Osteoblast (primary cell): Measurements from ENCODE around the gene LCNL1. TPM values are rescaled to one million over a fixed set of nuclear protein-coding genes. Genes with fewer than 3 reads are reported as not detected.

Experiments used
- DNase-seq: peaks from one replicate; pipeline ENCODE4 v3.0.0; 2011; ENCODE audit warnings: low spot score, mixed read lengths; ENCODE audit not compliant: insufficient read length; ENCODE audit errors: missing footprints
- H2AFZ ChIP-seq: 2 replicates; pipeline ENCODE4 v1.6.0; 2011; ENCODE audit warnings: mild to moderate bottlenecking, low read length
- H3K27ac ChIP-seq: 2 replicates; pipeline ENCODE4 v1.5.1; 2011; ENCODE audit warnings: mild to moderate bottlenecking, low read depth, low read length, moderate library complexity
- H3K27me3 ChIP-seq: 2 replicates; pipeline ENCODE4 v1.6.0; 2012; ENCODE audit warnings: mild to moderate bottlenecking, control low read depth, inconsistent platforms, low read length, moderate library complexity; ENCODE audit not compliant: insufficient read depth
- H3K36me3 ChIP-seq: 2 replicates; pipeline ENCODE4 v1.5.1; 2011; ENCODE audit warnings: mild to moderate bottlenecking, low read length, control low read depth, moderate library complexity; ENCODE audit not compliant: insufficient read depth
- H3K4me1 ChIP-seq: 2 replicates; pipeline ENCODE4 v1.5.1; 2011; ENCODE audit warnings: mild to moderate bottlenecking, low read length, control low read depth, moderate library complexity; ENCODE audit not compliant: insufficient read depth
- H3K4me2 ChIP-seq: 2 replicates; pipeline ENCODE4 v1.6.0; 2011; ENCODE audit warnings: mild to moderate bottlenecking, low read length; ENCODE audit not compliant: insufficient read depth
- H3K4me3 ChIP-seq: fragments of 200-600 bp; sonication (generic); 3 replicates; pipeline ENCODE4 v1.5.1; 2012; ENCODE audit warnings: mild to moderate bottlenecking, low read length, inconsistent platforms; ENCODE audit not compliant: insufficient read depth
- H3K79me2 ChIP-seq: 2 replicates; pipeline ENCODE4 v1.6.0; 2012; ENCODE audit warnings: mild to moderate bottlenecking, low read length, control low read depth, inconsistent platforms; ENCODE audit not compliant: insufficient read depth
- H3K9me3 ChIP-seq: 2 replicates; pipeline ENCODE4 v1.5.1; 2011; ENCODE audit warnings: low read depth, low read length, control low read depth
- H4K20me1 ChIP-seq: 2 replicates; pipeline ENCODE4 v1.6.0; 2012; ENCODE audit warnings: mild to moderate bottlenecking, low read length, control low read depth; ENCODE audit not compliant: insufficient read depth
- total RNA-seq: library from RNA; depleted of rRNA; stranded (reverse); fragments of >200 nt; gene quantifications from 2 replicates; pipeline ENCODE4 v1.2.3, GENCODE V29; 2012
- TF ChIP-seq, protein P1 (sequence below): IDR thresholded peaks from 2 replicates; pipeline ENCODE4 v1.5.1; 2011; ENCODE audit warnings: mild to moderate bottlenecking, low read depth, low read length, moderate library complexity; ENCODE audit errors: extremely low read depth

Gene LCNL1
- total RNA-seq, result 4.4 and 5.4 TPM in 2 replicates

DNA sequence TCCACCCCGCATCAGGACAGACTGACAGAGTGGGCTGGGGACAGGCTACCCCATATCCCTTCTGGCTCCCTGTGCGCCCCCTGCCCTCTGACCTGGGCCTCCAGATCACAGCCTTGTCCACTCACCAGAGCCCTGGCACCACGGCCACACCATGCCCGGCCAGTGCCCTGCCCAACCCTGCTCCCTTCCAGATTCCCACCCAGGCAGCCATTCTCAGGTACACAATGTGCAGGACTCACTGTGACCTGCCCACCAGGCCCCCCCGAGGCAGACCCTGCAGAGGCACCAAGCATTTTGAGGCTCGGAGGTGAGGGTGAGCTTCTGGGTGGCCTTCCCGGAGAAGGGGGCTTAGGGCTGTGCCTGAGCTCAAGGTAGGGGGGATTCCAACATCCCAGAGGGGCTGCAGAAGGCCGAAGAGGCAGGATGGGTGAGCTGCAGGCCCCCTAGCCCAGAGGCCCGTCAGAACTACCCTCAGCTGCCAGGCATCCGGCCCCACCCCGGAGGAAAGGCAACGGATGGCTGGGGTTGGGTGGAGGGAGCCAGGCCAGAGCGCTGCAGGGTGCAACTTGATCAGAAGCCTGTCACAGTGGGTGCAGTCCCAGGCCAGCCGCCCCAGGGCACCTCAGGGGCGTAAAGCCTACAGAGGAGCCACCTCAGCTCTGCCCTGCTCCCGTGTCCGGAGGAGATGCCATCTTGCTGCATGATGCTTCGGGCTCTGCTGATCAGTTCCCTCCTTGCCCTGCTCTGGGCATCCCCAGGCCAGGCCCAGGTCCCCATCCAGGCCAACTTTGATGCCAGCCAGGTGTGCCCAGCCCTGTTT, at the start of gene LCNL1:
TSS of gene LCNL1 (plus strand) at position 762 of the 820 bp plus-strand sequence. CDS start 594 bp downstream, outside the sequence.
- Histone ChIP-seq H3K4me2 (no peak within 1 kb of the TSS), H3K4me1 (peaks cover 5% of the 10 kb centered on the region)

DNA sequence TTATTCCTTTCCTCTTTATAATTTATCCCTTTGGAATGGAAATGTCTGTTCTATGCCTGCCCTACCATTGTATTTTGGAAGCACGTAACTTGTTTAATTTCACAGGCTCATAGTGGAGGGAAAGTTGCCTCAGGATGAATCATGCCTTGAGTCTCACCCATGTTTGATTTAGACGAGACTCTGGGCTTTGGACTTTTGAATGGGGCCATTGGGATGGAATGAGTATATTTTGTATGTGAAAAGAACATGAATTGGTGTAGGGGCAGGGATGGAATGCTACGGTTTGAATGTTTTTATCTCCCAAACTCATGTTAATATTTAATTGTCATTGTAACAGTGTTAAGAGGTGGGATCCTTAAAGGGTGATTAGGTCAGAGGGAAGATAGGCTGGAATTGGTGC, 48.5 kb upstream of the LCNL1 start:
- H3K4me2 ChIP-seq, result no peak overlapping the region
- peaks cover 18% of the 10 kb centered on the region for H3K36me3 ChIP-seq
- H3K27ac ChIP-seq, result no peak overlapping the region
- no peak for DNase-seq
- no peaks in the 10 kb centered on the region for H3K27me3 ChIP-seq
- no peaks in the 10 kb centered on the region for H3K79me2 ChIP-seq
- no peak overlapping the region for H3K4me3 ChIP-seq
- TF ChIP-seq, protein P1, sequence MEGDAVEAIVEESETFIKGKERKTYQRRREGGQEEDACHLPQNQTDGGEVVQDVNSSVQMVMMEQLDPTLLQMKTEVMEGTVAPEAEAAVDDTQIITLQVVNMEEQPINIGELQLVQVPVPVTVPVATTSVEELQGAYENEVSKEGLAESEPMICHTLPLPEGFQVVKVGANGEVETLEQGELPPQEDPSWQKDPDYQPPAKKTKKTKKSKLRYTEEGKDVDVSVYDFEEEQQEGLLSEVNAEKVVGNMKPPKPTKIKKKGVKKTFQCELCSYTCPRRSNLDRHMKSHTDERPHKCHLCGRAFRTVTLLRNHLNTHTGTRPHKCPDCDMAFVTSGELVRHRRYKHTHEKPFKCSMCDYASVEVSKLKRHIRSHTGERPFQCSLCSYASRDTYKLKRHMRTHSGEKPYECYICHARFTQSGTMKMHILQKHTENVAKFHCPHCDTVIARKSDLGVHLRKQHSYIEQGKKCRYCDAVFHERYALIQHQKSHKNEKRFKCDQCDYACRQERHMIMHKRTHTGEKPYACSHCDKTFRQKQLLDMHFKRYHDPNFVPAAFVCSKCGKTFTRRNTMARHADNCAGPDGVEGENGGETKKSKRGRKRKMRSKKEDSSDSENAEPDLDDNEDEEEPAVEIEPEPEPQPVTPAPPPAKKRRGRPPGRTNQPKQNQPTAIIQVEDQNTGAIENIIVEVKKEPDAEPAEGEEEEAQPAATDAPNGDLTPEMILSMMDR, result no peak
- no peak overlapping the region for H2AFZ ChIP-seq
- no peaks in the 10 kb centered on the region for H3K4me1 ChIP-seq
- no peaks in the 10 kb centered on the region for H4K20me1 ChIP-seq
- H3K9me3 ChIP-seq, result no peaks in the 10 kb centered on the region

More for the DNA sequence above, at the start of gene LCNL1:
- Histone ChIP-seq H3K36me3 (no peaks in the 10 kb centered on the region), H3K4me3 (no peak within 1 kb of the TSS), H3K9me3 (no peaks in the 10 kb centered on the region), H2AFZ (no peak within 1 kb of the TSS), H3K79me2 (no peaks in the 10 kb centered on the region), H3K27me3 (peaks cover 24% of the 10 kb centered on the region), H3K27ac (no peak within 1 kb of the TSS), H4K20me1 (no peaks in the 10 kb centered on the region)
- DNase-seq, result no peak
- TF ChIP-seq, protein P1, result no peak

DNA sequence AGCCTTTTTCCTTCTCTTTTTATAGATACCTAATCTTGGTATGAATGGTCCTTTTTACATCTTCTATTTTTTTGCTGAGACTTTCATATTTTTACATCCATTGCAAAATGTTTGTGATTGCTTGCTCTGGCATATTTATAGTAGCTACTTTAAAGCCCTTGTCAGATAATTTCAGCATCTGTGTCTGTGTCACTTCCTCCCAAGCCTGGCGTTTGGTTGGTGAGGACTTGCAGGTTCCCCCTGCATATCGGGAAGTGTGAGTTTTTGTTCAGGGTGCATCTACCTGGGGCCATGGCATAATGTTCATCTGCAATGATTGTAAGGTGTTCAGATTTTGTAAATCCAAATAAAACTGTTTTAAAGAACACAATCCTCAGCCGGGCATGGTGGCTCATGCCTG, 47.1 kb upstream of the LCNL1 start:
- TF ChIP-seq, protein P1, result no peak
- H3K9me3 ChIP-seq, result no peaks in the 10 kb centered on the region
- no peak overlapping the region for H2AFZ ChIP-seq

GRCh38 chr9:136936645-136937170, 46.1 kb upstream of the LCNL1 start:
- no peak for DNase-seq
- H3K27ac ChIP-seq, result no peak overlapping the region
- H3K4me2 ChIP-seq, result no peak overlapping the region

More for the DNA sequence above, 47.1 kb upstream of the LCNL1 start:
- Histone ChIP-seq H3K4me2 (no peak overlapping the region), H3K27ac (no peak overlapping the region), H3K4me1 (no peaks in the 10 kb centered on the region), H3K27me3 (no peaks in the 10 kb centered on the region), H3K36me3 (peaks cover 26% of the 10 kb centered on the region), H4K20me1 (peaks cover 9% of the 10 kb centered on the region), H3K4me3 (no peak overlapping the region), H3K79me2 (peaks cover 6% of the 10 kb centered on the region)
- DNase-seq, result no peak

More at GRCh38 chr9:136936645-136937170, 46.1 kb upstream of the LCNL1 start:
- H3K36me3 ChIP-seq, result peaks cover 36% of the 10 kb centered on the region
- no peaks in the 10 kb centered on the region for H3K4me1 ChIP-seq
- peaks cover 9% of the 10 kb centered on the region for H4K20me1 ChIP-seq
- H3K27me3 ChIP-seq, result no peaks in the 10 kb centered on the region
- TF ChIP-seq, protein P1, result no peak
- H3K79me2 ChIP-seq, result peaks cover 16% of the 10 kb centered on the region
- no peaks in the 10 kb centered on the region for H3K9me3 ChIP-seq
- no peak overlapping the region for H3K4me3 ChIP-seq
- no peak overlapping the region for H2AFZ ChIP-seq
